IMR-90 (cell line): ENCODE measurements around the gene LAPTM5. TPM values are rescaled to one million over a fixed set of nuclear protein-coding genes. Genes with fewer than 3 reads are reported as not detected.

Experiments
- ATAC-seq: fragments of 200-7000 bp; cut with Tn5 transposase; 2 replicates; pipeline ENCODE4 v1.9.1; 2020; ENCODE audit warnings: low read depth, mild to moderate bottlenecking, moderate library complexity
- BruUV-seq: library from RNA; stranded (reverse); fragments of 400-500 nt; replicated peaks from 2 replicates; lab custom pipeline; 2021; lab: Mats Ljungman, UMichigan
- CTCF ChIA-PET: fragments of 300-600 bp; formaldehyde crosslinking; extraction: SDS; loops from one replicate; lab custom pipeline; 2021; ENCODE audit warnings: antibody characterized with exemption; lab: Yijun Ruan, JAX
- POLR2A ChIA-PET: fragments of 300-600 bp; sonication (Branson Sonifier 250); formaldehyde crosslinking; loops from one replicate; lab custom pipeline; 2022; ENCODE audit warnings: antibody characterized with exemption; ENCODE audit not compliant: unreplicated experiment; lab: Charles Lee
- DNase-seq: peaks from one replicate; pipeline ENCODE4 v3.0.0; 2013
- H2AFZ ChIP-seq: replicated peaks from 2 replicates; pipeline ENCODE3; 2013; ENCODE audit warnings: low read length, mild to moderate bottlenecking; ENCODE audit not compliant: poor library complexity
- H2AK5ac ChIP-seq: 2 replicates; pipeline ENCODE4 v1.6.1; 2013; ENCODE audit warnings: low read depth, low read length, inconsistent platforms
- H2AK9ac ChIP-seq: replicated peaks from 2 replicates; pipeline ENCODE3; 2013; ENCODE audit warnings: mild to moderate bottlenecking, low read depth, low read length, moderate library complexity; ENCODE audit not compliant: poor library complexity
- H2BK120ac ChIP-seq: 2 replicates; pipeline ENCODE4 v1.6.1; 2013; ENCODE audit warnings: low read depth, low read length, inconsistent platforms
- H2BK15ac ChIP-seq: 3 replicates; pipeline ENCODE4 v1.6.1; 2013; ENCODE audit warnings: low read depth, low read length, inconsistent platforms
- H2BK20ac ChIP-seq: 2 replicates; pipeline ENCODE4 v1.6.1; 2013; ENCODE audit warnings: low read depth, mild to moderate bottlenecking, inconsistent platforms, low read length, moderate library complexity
- H2BK5ac ChIP-seq: 2 replicates; pipeline ENCODE4 v1.6.1; 2013; ENCODE audit warnings: mild to moderate bottlenecking, low read depth, low read length, inconsistent platforms; ENCODE audit not compliant: poor library complexity, severe bottlenecking
- H3K14ac ChIP-seq: replicated peaks from 2 replicates; pipeline ENCODE4 v1.6.1; 2013; ENCODE audit warnings: low read depth, low read length, inconsistent platforms
- H3K18ac ChIP-seq: 2 replicates; pipeline ENCODE4 v1.6.1; 2013; ENCODE audit warnings: low read depth, low read length, control low read depth
- H3K23ac ChIP-seq: 2 replicates; pipeline ENCODE4 v1.6.1; 2013; ENCODE audit warnings: low read depth, low read length, inconsistent platforms
- H3K27ac ChIP-seq: 2 replicates; pipeline ENCODE4 v1.5.1; 2013; ENCODE audit warnings: mild to moderate bottlenecking, control low read depth, low read length; ENCODE audit not compliant: insufficient read depth
- H3K27me3 ChIP-seq: 2 replicates; pipeline ENCODE4 v1.6.1; 2013; ENCODE audit warnings: low read length; ENCODE audit not compliant: control insufficient read depth, insufficient read depth
- H3K36me3 ChIP-seq: 2 replicates; pipeline ENCODE4 v1.6.1; 2013; ENCODE audit warnings: low read length, mixed read lengths; ENCODE audit not compliant: control insufficient read depth, insufficient read depth
- H3K4ac ChIP-seq: 2 replicates; pipeline ENCODE4 v1.6.1; 2013; ENCODE audit warnings: low read depth, low read length, inconsistent platforms
- H3K4me1 ChIP-seq: 2 replicates; pipeline ENCODE4 v1.6.1; 2013; ENCODE audit warnings: low read length, mixed read lengths; ENCODE audit not compliant: control insufficient read depth, insufficient read depth
- H3K4me2 ChIP-seq: 2 replicates; pipeline ENCODE4 v1.6.1; 2013; ENCODE audit warnings: low read depth, mild to moderate bottlenecking, control low read depth, low read length, moderate library complexity
- H3K4me3 ChIP-seq: 2 replicates; pipeline ENCODE4 v1.5.1; 2013; ENCODE audit warnings: low read depth, mild to moderate bottlenecking, control low read depth, low read length, moderate library complexity; ENCODE audit not compliant: insufficient read depth
- H3K56ac ChIP-seq: 2 replicates; pipeline ENCODE4 v1.6.1; 2013; ENCODE audit warnings: low read length, inconsistent platforms; ENCODE audit not compliant: insufficient read depth; ENCODE audit errors: extremely low read depth
- H3K79me1 ChIP-seq, 2 experiments: 2 replicates each; pipeline ENCODE4 v1.6.1; 2013; ENCODE audit warnings: low read length in 2 of 2, inconsistent platforms in 1 of 2, low read depth in 1 of 2
- H3K9ac ChIP-seq: 2 replicates; pipeline ENCODE4 v1.6.1; 2013; ENCODE audit warnings: low read depth, low read length, control low read depth
- H3K9me1 ChIP-seq: 2 replicates; pipeline ENCODE4 v1.6.1; 2013; ENCODE audit warnings: low read length, inconsistent platforms; ENCODE audit not compliant: insufficient read depth
- H3K9me3 ChIP-seq: 2 replicates; pipeline ENCODE4 v1.6.1; 2013; ENCODE audit warnings: low read length; ENCODE audit not compliant: control insufficient read depth, insufficient read depth
- H4K20me1 ChIP-seq: 2 replicates; pipeline ENCODE4 v1.6.1; 2013; ENCODE audit warnings: low read length, inconsistent platforms; ENCODE audit not compliant: insufficient read depth
- H4K5ac ChIP-seq: 2 replicates; pipeline ENCODE4 v1.6.1; 2013; ENCODE audit warnings: mild to moderate bottlenecking, low read depth, low read length, control low read depth
- H4K8ac ChIP-seq, 2 experiments: 2 replicates each; pipeline ENCODE4 v1.6.1; 2013; ENCODE audit warnings: low read depth in 2 of 2, low read length in 2 of 2, control low read depth in 1 of 2, inconsistent platforms in 1 of 2
- H4K91ac ChIP-seq: 2 replicates; pipeline ENCODE4 v1.6.1; 2013; ENCODE audit warnings: low read depth, low read length, inconsistent platforms; ENCODE audit not compliant: insufficient read depth
- BHLHE40 ChIP-seq: fragments of 150-350 bp; IDR thresholded peaks from 2 replicates; pipeline ENCODE4 v1.6.1; 2016; ENCODE audit warnings: mild to moderate bottlenecking, low read depth, low read length
- CEBPB ChIP-seq: IDR thresholded peaks from 2 replicates; pipeline ENCODE4 v1.6.1; 2012; ENCODE audit warnings: low read depth, low read length, improper control_type of control experiment
- CHD1 ChIP-seq: IDR thresholded peaks from 2 replicates; pipeline ENCODE4 v1.6.1; 2012; ENCODE audit warnings: low read depth, low read length, improper control_type of control experiment
- FOS ChIP-seq: fragments of 150-350 bp; IDR thresholded peaks from 2 replicates; pipeline ENCODE4 v1.6.1; 2016; ENCODE audit warnings: low read depth, low read length
- MAFK ChIP-seq: IDR thresholded peaks from 2 replicates; pipeline ENCODE4 v1.6.1; 2012; ENCODE audit warnings: low read depth, low read length, improper control_type of control experiment
- MAZ ChIP-seq: IDR thresholded peaks from 2 replicates; pipeline ENCODE4 v1.6.1; 2012; ENCODE audit warnings: low read depth, mild to moderate bottlenecking, low read length, improper control_type of control experiment, moderate library complexity, borderline replicate concordance
- MXI1 ChIP-seq: IDR thresholded peaks from 2 replicates; pipeline ENCODE4 v1.6.1; 2012; ENCODE audit warnings: low read depth, mild to moderate bottlenecking, low read length, moderate library complexity, borderline replicate concordance
- NFE2L2 ChIP-seq: fragments of 150-350 bp; IDR thresholded peaks from 2 replicates; pipeline ENCODE4 v1.6.1; 2016; ENCODE audit warnings: low read depth, mild to moderate bottlenecking, low read length
- POLR2A ChIP-seq: IDR thresholded peaks from 2 replicates; pipeline ENCODE4 v1.6.1; 2012; ENCODE audit warnings: mild to moderate bottlenecking, low read depth, low read length
- RAD21 ChIP-seq: IDR thresholded peaks from 2 replicates; pipeline ENCODE4 v1.6.1; 2012; ENCODE audit warnings: low read length, improper control_type of control experiment
- RCOR1 ChIP-seq: IDR thresholded peaks from 2 replicates; pipeline ENCODE4 v1.6.1; 2012; ENCODE audit warnings: mild to moderate bottlenecking, low read length, improper control_type of control experiment; ENCODE audit not compliant: insufficient replicate concordance
- RFX5 ChIP-seq: IDR thresholded peaks from 2 replicates; pipeline ENCODE4 v1.8.0; 2012; ENCODE audit warnings: low read depth, mild to moderate bottlenecking, low read length, moderate library complexity
- SMC3 ChIP-seq: fragments of 150-350 bp; IDR thresholded peaks from 2 replicates; pipeline ENCODE4 v1.6.1; 2016; ENCODE audit warnings: low read depth, mild to moderate bottlenecking, antibody characterized with exemption, low read length, moderate library complexity
- WGBS, 2 experiments: methylation state at CpG; one replicate each; pipeline versions ENCODE4 v1.1.5 to v1.1.7; 2013; ENCODE audit warnings: missing lambda C conversion rate in 2 of 2; ENCODE audit not compliant: insufficient read length in 1 of 2; ENCODE audit errors: extremely low coverage in 2 of 2; 5-methylcytosine and 5-hydroxymethylcytosine counted together
- dilution Hi-C: fragments of 300-500 bp; cut with HindIII; formaldehyde crosslinking; loops from one replicate; pipeline ENCODE4 v1.14.3; 2018; ENCODE audit warnings: low sequenced_read_pairs; ENCODE audit not compliant: unreplicated experiment
- in situ Hi-C: fragments of 300-500 bp; cut with MboI; formaldehyde crosslinking; loops from 3 replicates; pipeline ENCODE4 v1.14.3; 2019; ENCODE audit warnings: low sequenced_read_pairs, inconsistent platforms, mixed read lengths
- intact Hi-C: fragments of 100-400 bp; cut with micrococcal nuclease; formaldehyde crosslinking; loops from 2 replicates; pipeline ENCODE4 v1.10.0; 2022
- polyA plus RNA-seq, 3 experiments: library from polyadenylated mRNA; depleted of rRNA; stranded (reverse); fragments of >200 nt; gene quantifications; 2 replicates each; pipeline ENCODE4 v1.2.3, GENCODE V29; 2012; ENCODE audit warnings: low replicate concordance in 1 of 3
- total RNA-seq: library from RNA; depleted of rRNA; stranded (reverse); fragments of >200 nt; gene quantifications from 2 replicates; pipeline ENCODE4 v1.2.3, GENCODE V29; 2012
- TF ChIP-seq, protein P1 (sequence below): fragments of 150-350 bp; IDR thresholded peaks from 2 replicates; pipeline ENCODE4 v1.6.1; 2017; ENCODE audit warnings: mild to moderate bottlenecking, antibody characterized with exemption, low read length, low read depth
- TF ChIP-seq, protein P2 (sequence below): fragments of 150-350 bp; IDR thresholded peaks from 2 replicates; pipeline ENCODE4 v1.6.1; 2016; ENCODE audit warnings: low read depth, mild to moderate bottlenecking, low read length, moderate library complexity, borderline replicate concordance
- TF ChIP-seq, protein P3 (sequence below): conservative IDR thresholded peaks from 2 replicates; pipeline ENCODE4 v1.5.1; 2012; ENCODE audit warnings: mild to moderate bottlenecking, low read depth, low read length, improper control_type of control experiment

The LAPTM5 gene
- total and polyA plus RNA-seq, 2 of the 4 experiments (the other 2 are of a cell fraction): 0.09 TPM; not detected in 1

DNA sequence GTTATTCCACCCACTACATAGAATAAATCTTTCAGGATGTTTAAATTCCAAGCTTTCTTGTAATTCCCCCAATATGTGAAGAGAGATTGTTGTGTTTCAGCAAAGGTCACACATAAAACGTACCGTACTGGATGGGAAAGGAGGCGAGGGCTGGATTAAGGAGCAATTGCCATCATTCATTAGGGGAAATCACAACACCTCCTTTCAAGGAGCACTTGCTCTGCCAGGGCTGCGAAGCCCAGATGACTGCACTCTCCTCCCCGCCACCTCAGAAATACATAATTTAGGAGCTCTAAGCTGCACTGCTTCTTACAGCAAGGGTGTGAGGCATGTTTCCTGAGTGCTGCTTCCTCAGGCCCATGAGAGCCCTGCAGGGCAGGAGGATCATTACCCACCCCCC is 63.8 kb downstream of the LAPTM5 start:
- H2AK9ac ChIP-seq: no peak overlapping the region
- no peak for DNase-seq
- no peak overlapping the region for H2BK120ac ChIP-seq
- no peaks in the 10 kb centered on the region for H4K20me1 ChIP-seq
- no peak overlapping the region for H3K9ac ChIP-seq
- ChIA-PET POLR2A (no interaction called here), CTCF (no interaction called here)
- H3K4me1 ChIP-seq: no peaks in the 10 kb centered on the region
- intact Hi-C loops (no loop called here), dilution Hi-C loops (no loop called here), in situ Hi-C loops (no loop called here)
- no peak overlapping the region for H3K23ac ChIP-seq
- no peak overlapping the region for H3K4me2 ChIP-seq
- TF ChIP-seq RAD21 (no peak), CEBPB (no peak), RCOR1 (no peak), MAFK (no peak), CHD1 (no peak), MAZ (no peak), FOS (no peak), BHLHE40 (no peak), RFX5 (no peak), NFE2L2 (no peak), POLR2A (no peak), SMC3 (no peak), MXI1 (no peak)
- TF ChIP-seq, protein P1, sequence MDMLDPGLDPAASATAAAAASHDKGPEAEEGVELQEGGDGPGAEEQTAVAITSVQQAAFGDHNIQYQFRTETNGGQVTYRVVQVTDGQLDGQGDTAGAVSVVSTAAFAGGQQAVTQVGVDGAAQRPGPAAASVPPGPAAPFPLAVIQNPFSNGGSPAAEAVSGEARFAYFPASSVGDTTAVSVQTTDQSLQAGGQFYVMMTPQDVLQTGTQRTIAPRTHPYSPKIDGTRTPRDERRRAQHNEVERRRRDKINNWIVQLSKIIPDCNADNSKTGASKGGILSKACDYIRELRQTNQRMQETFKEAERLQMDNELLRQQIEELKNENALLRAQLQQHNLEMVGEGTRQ: no peak
- TF ChIP-seq, protein P2, sequence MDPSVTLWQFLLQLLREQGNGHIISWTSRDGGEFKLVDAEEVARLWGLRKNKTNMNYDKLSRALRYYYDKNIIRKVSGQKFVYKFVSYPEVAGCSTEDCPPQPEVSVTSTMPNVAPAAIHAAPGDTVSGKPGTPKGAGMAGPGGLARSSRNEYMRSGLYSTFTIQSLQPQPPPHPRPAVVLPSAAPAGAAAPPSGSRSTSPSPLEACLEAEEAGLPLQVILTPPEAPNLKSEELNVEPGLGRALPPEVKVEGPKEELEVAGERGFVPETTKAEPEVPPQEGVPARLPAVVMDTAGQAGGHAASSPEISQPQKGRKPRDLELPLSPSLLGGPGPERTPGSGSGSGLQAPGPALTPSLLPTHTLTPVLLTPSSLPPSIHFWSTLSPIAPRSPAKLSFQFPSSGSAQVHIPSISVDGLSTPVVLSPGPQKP: no peak
- TF ChIP-seq, protein P3, sequence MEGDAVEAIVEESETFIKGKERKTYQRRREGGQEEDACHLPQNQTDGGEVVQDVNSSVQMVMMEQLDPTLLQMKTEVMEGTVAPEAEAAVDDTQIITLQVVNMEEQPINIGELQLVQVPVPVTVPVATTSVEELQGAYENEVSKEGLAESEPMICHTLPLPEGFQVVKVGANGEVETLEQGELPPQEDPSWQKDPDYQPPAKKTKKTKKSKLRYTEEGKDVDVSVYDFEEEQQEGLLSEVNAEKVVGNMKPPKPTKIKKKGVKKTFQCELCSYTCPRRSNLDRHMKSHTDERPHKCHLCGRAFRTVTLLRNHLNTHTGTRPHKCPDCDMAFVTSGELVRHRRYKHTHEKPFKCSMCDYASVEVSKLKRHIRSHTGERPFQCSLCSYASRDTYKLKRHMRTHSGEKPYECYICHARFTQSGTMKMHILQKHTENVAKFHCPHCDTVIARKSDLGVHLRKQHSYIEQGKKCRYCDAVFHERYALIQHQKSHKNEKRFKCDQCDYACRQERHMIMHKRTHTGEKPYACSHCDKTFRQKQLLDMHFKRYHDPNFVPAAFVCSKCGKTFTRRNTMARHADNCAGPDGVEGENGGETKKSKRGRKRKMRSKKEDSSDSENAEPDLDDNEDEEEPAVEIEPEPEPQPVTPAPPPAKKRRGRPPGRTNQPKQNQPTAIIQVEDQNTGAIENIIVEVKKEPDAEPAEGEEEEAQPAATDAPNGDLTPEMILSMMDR: no peak
- no peak overlapping the region for H4K91ac ChIP-seq
- H3K36me3 ChIP-seq: no peaks in the 10 kb centered on the region
- no peaks in the 10 kb centered on the region for H3K9me3 ChIP-seq
- no peak overlapping the region for H4K5ac ChIP-seq
- H3K27me3 ChIP-seq: peaks cover 26% of the 10 kb centered on the region
- BruUV-seq: no TSS peak
- WGBS, 2 experiments: no CpG with 5 or more reads among the region's 5 CpGs
- H3K79me1 ChIP-seq: no peaks in the 10 kb centered on the region
- no peak overlapping the region for H3K4ac ChIP-seq
- H2BK20ac ChIP-seq: no peak overlapping the region
- H2BK5ac ChIP-seq: no peak overlapping the region
- no peak overlapping the region for H3K14ac ChIP-seq
- no peak overlapping the region for H3K4me3 ChIP-seq
- H3K9me1 ChIP-seq: no peaks in the 10 kb centered on the region
- no peak for ATAC-seq
- no peak overlapping the region for H2AK5ac ChIP-seq
- no peak overlapping the region for H3K56ac ChIP-seq
- H3K27ac ChIP-seq: no peak overlapping the region
- no peak overlapping the region for H2BK15ac ChIP-seq
- H2AFZ ChIP-seq: no peak overlapping the region
- no peak overlapping the region for H3K18ac ChIP-seq
- H4K8ac ChIP-seq: no peak overlapping the region
